Measurements from ENCODE around the gene MS4A1. TPM values are rescaled to one million over a fixed set of nuclear protein-coding genes. Genes with fewer than 3 reads are reported as not detected.
A peak's percentile ranks its signal among the peaks of the same experiment; 100 is the strongest.

MS4A1 gene
- total RNA-seq, 3 donors from 2014 or later (not counting 1 experiment from before 2014, with no cell fraction given) = 4.8 to 7.1 (median 6.7) TPM

- WGBS (ENCODE audit: insufficient coverage) = 93% methylated on average over 1 of the region's 2 CpGs
These were observed 37.8 kb downstream of the MS4A1 start for GRCh38 chr11:60493454-60493853.

GRCh38 chr11:60498399-60498798 is 42.8 kb downstream of the MS4A1 start:
- no peaks in the 10 kb centered on the region for H3K9me3 ChIP-seq (ENCODE audit: control insufficient read depth, insufficient read depth, low read length)
- TF ChIP-seq CTCF (IDR thresholded peaks at IDR 0.05) = no peak
- H3K27me3 Mint-ChIP-seq (ENCODE audit: low read depth in 2 of 2) = peaks cover 36 to 83% of the 10 kb centered on the region in 2 donors
- DNase-seq (no peak), ATAC-seq (no peak)
- H3K9me3 Mint-ChIP-seq = no peaks in the 10 kb centered on the region
- intact Hi-C loops (cut with micrococcal nuclease) = no loop called here
- no peak overlapping the region for H3K4me3 Mint-ChIP-seq
- no peaks in the 10 kb centered on the region for H3K36me3 ChIP-seq (ENCODE audit: control insufficient read depth, insufficient read depth, low read length)
- H3K36me3 Mint-ChIP-seq = no peaks in the 10 kb centered on the region
- no peaks in the 10 kb centered on the region for H3K4me1 ChIP-seq (ENCODE audit: control insufficient read depth, insufficient read depth, low read length)
- H3K4me1 Mint-ChIP-seq = no peaks in the 10 kb centered on the region
- H3K27me3 ChIP-seq (ENCODE audit: control insufficient read depth, insufficient read depth, low read length) = no peaks in the 10 kb centered on the region
- no peak overlapping the region for H3K27ac Mint-ChIP-seq
- peak overlapping the region; percentile 42 for H3K27ac ChIP-seq (ENCODE audit: low read length)
- WGBS (ENCODE audit: insufficient coverage) = 52% methylated on average over 2 of the region's 2 CpGs
- H3K4me3 ChIP-seq (ENCODE audit: low read length) = no peak overlapping the region

More at GRCh38 chr11:60493454-60493853, 37.8 kb downstream of the MS4A1 start:
- no peaks in the 10 kb centered on the region for H3K9me3 ChIP-seq (ENCODE audit: control insufficient read depth, insufficient read depth, low read length)
- no peak overlapping the region for H3K4me3 ChIP-seq (ENCODE audit: low read length)
- DNase-seq (no peak), ATAC-seq (no peak)
- no peaks in the 10 kb centered on the region for H3K4me1 ChIP-seq (ENCODE audit: control insufficient read depth, insufficient read depth, low read length)
- no peak overlapping the region for H3K27ac Mint-ChIP-seq
- no peaks in the 10 kb centered on the region for H3K9me3 Mint-ChIP-seq
- TF ChIP-seq CTCF (IDR thresholded peaks at IDR 0.05) = no peak
- H3K36me3 Mint-ChIP-seq = no peaks in the 10 kb centered on the region
- intact Hi-C loops (cut with micrococcal nuclease) = no loop called here
- peaks cover 13 to 46% of the 10 kb centered on the region in 2 donors for H3K27me3 Mint-ChIP-seq (ENCODE audit: low read depth in 2 of 2)
- H3K27ac ChIP-seq (ENCODE audit: low read length) = no peak overlapping the region
- H3K27me3 ChIP-seq (ENCODE audit: control insufficient read depth, insufficient read depth, low read length) = no peaks in the 10 kb centered on the region
- no peaks in the 10 kb centered on the region for H3K36me3 ChIP-seq (ENCODE audit: control insufficient read depth, insufficient read depth, low read length)
- no peak overlapping the region for H3K4me3 Mint-ChIP-seq
- no peaks in the 10 kb centered on the region for H3K4me1 Mint-ChIP-seq

GRCh38 chr11:60498853-60499252 is 43.2 kb downstream of the MS4A1 start:
- H3K27ac Mint-ChIP-seq = no peak overlapping the region
- no peak for ATAC-seq
- Histone ChIP-seq H3K27me3 (ENCODE audit: control insufficient read depth, insufficient read depth, low read length) (no peaks in the 10 kb centered on the region), H3K4me3 (ENCODE audit: low read length) (no peak overlapping the region), H3K4me1 (ENCODE audit: control insufficient read depth, insufficient read depth, low read length) (no peaks in the 10 kb centered on the region), H3K27ac (ENCODE audit: low read length) (peak overlapping the region; percentile 42), H3K36me3 (ENCODE audit: control insufficient read depth, insufficient read depth, low read length) (no peaks in the 10 kb centered on the region), H3K9me3 (ENCODE audit: control insufficient read depth, insufficient read depth, low read length) (no peaks in the 10 kb centered on the region)
- intact Hi-C loops (cut with micrococcal nuclease) = no loop called here
- peaks cover 3 to 4% of the 10 kb centered on the region in 2 donors for H3K4me1 Mint-ChIP-seq
- no peak overlapping the region for H3K4me3 Mint-ChIP-seq
- no peak for DNase-seq
- H3K27me3 Mint-ChIP-seq (ENCODE audit: low read depth in 2 of 2) = peaks cover 36 to 82% of the 10 kb centered on the region in 2 donors
- no peak for TF ChIP-seq CTCF (IDR thresholded peaks at IDR 0.05)
- 28% methylated on average over 4 of the region's 4 CpGs for WGBS (ENCODE audit: insufficient coverage)
- no peaks in the 10 kb centered on the region for H3K9me3 Mint-ChIP-seq
- H3K36me3 Mint-ChIP-seq = no peaks in the 10 kb centered on the region

GRCh38 chr11:60500276-60500910 is 44.7 kb downstream of the MS4A1 start:
- peaks cover 32 to 77% of the 10 kb centered on the region in 2 donors for H3K27me3 Mint-ChIP-seq (ENCODE audit: low read depth in 2 of 2)
- WGBS (ENCODE audit: insufficient coverage) = 95% methylated on average over 3 of the region's 3 CpGs

More at GRCh38 chr11:60500276-60500910, 44.7 kb downstream of the MS4A1 start:
- no peak overlapping the region for H3K27ac Mint-ChIP-seq
- Histone ChIP-seq H3K36me3 (ENCODE audit: control insufficient read depth, insufficient read depth, low read length) (no peaks in the 10 kb centered on the region), H3K9me3 (ENCODE audit: control insufficient read depth, insufficient read depth, low read length) (no peaks in the 10 kb centered on the region), H3K4me3 (ENCODE audit: low read length) (no peak overlapping the region), H3K27ac (ENCODE audit: low read length) (no peak overlapping the region), H3K27me3 (ENCODE audit: control insufficient read depth, insufficient read depth, low read length) (no peaks in the 10 kb centered on the region), H3K4me1 (ENCODE audit: control insufficient read depth, insufficient read depth, low read length) (no peaks in the 10 kb centered on the region)
- no peak for TF ChIP-seq CTCF (IDR thresholded peaks at IDR 0.05)
- no peak for ATAC-seq
- no peak overlapping the region for H3K4me3 Mint-ChIP-seq
- intact Hi-C loops (cut with micrococcal nuclease) = no loop called here
- no peaks in the 10 kb centered on the region for H3K9me3 Mint-ChIP-seq
- H3K36me3 Mint-ChIP-seq = no peaks in the 10 kb centered on the region
- H3K4me1 Mint-ChIP-seq = peaks cover 17 to 19% of the 10 kb centered on the region in 2 donors
- no peak for DNase-seq
